ENCODE measurements around the gene ADAM22.
"Not testable (repeated sequence)": the region's sequence is repeated elsewhere in the genome, so short reads cannot be mapped to it uniquely, and the experiment has no call there.

Gene ADAM22

GRCh38 chr7:87899255-87899654, 34.8 kb upstream of the ADAM22 start:
- Histone ChIP-seq H2BK5ac (ENCODE audit: low read depth, low read length, poor library complexity) (no peak overlapping the region), H3K14ac (ENCODE audit: low read length) (no peak overlapping the region), H3K27me3 (ENCODE audit: insufficient read depth, low read length) (no peaks in the 10 kb centered on the region), H3K9me3 (ENCODE audit: insufficient read depth, low read depth, low read length) (no peaks in the 10 kb centered on the region), H2AFZ (ENCODE audit: insufficient read depth, low read length, poor library complexity) (no peak overlapping the region), H2AK5ac (ENCODE audit: low read length) (no peak overlapping the region), H3K79me1 (ENCODE audit: low read length) (no peaks in the 10 kb centered on the region), H3K18ac (ENCODE audit: low read length) (no peak overlapping the region), H3K27ac (ENCODE audit: low read depth, low read length) (no peak overlapping the region), H3K4me2 (ENCODE audit: low read length) (no peak overlapping the region), H2BK120ac (ENCODE audit: insufficient read depth, low read length, poor library complexity) (no peak overlapping the region), H3K23ac (ENCODE audit: low read length) (no peak overlapping the region), H4K8ac (ENCODE audit: low read depth, low read length) (no peak overlapping the region), H3K4ac (ENCODE audit: low read depth, low read length) (no peak overlapping the region), H3K4me1 (ENCODE audit: control insufficient read depth in 1 of 2, insufficient read depth in 2 of 2, low read length in 2 of 2) (no peaks in the 10 kb centered on the region), H3K9ac (ENCODE audit: low read length) (no peak overlapping the region), H4K12ac (ENCODE audit: low read depth, low read length) (no peak overlapping the region), H3K4me3 (ENCODE audit: low read depth, low read length) (no peak overlapping the region), H4K91ac (ENCODE audit: low read depth, low read length) (no peak overlapping the region), H3K79me2 (ENCODE audit: control insufficient read depth, insufficient read depth, low read length, poor library complexity) (no peaks in the 10 kb centered on the region), H2BK12ac (ENCODE audit: low read length) (no peak overlapping the region), H3K36me3 (ENCODE audit: control insufficient read depth in 1 of 2, insufficient read depth in 2 of 2, low read length in 2 of 2) (peaks cover 2 to 5% of the 10 kb centered on the region in 2 experiments)
- no peak for DNase-seq
- no CpG with 5 or more reads among the region's 2 CpGs for WGBS (ENCODE audit: extremely low coverage, insufficient coverage, insufficient read length)

GRCh38 chr7:87907136-87907906, 26.7 kb upstream of the ADAM22 start:
- H3K27ac ChIP-seq (ENCODE audit: low read depth, low read length); H4K8ac ChIP-seq (ENCODE audit: low read depth, low read length); H3K18ac ChIP-seq (ENCODE audit: low read length); H3K9ac ChIP-seq (ENCODE audit: low read length); H4K12ac ChIP-seq (ENCODE audit: low read depth, low read length); H2AFZ ChIP-seq (ENCODE audit: insufficient read depth, low read length, poor library complexity); H3K27me3 ChIP-seq (ENCODE audit: insufficient read depth, low read length); H2BK5ac ChIP-seq (ENCODE audit: low read depth, low read length, poor library complexity); H3K4me3 ChIP-seq (ENCODE audit: low read depth, low read length); H3K4me2 ChIP-seq (ENCODE audit: low read length); H2BK12ac ChIP-seq (ENCODE audit: low read length); H4K91ac ChIP-seq (ENCODE audit: low read depth, low read length); H3K79me1 ChIP-seq (ENCODE audit: low read length); H3K14ac ChIP-seq (ENCODE audit: low read length); H3K79me2 ChIP-seq (ENCODE audit: control insufficient read depth, insufficient read depth, low read length, poor library complexity); H3K36me3 ChIP-seq (ENCODE audit: control insufficient read depth in 1 of 2, insufficient read depth in 2 of 2, low read length in 2 of 2); H3K4ac ChIP-seq (ENCODE audit: low read depth, low read length); H2AK5ac ChIP-seq (ENCODE audit: low read length); H2BK120ac ChIP-seq (ENCODE audit: insufficient read depth, low read length, poor library complexity); H3K4me1 ChIP-seq (ENCODE audit: control insufficient read depth in 1 of 2, insufficient read depth in 2 of 2, low read length in 2 of 2); H3K9me3 ChIP-seq (ENCODE audit: insufficient read depth, low read depth, low read length); H3K23ac ChIP-seq (ENCODE audit: low read length): not testable (repeated sequence)
- WGBS (ENCODE audit: extremely low coverage, insufficient coverage, insufficient read length): no CpG with 5 or more reads among the region's 3 CpGs
- peak; percentile 21 to 75 for DNase-seq

GRCh38 chr7:87908814-87909213, 25.2 kb upstream of the ADAM22 start:
- H3K79me1 ChIP-seq (ENCODE audit: low read length); H3K9me3 ChIP-seq (ENCODE audit: insufficient read depth, low read depth, low read length); H3K9ac ChIP-seq (ENCODE audit: low read length); H3K14ac ChIP-seq (ENCODE audit: low read length); H2BK5ac ChIP-seq (ENCODE audit: low read depth, low read length, poor library complexity); H3K36me3 ChIP-seq (ENCODE audit: control insufficient read depth in 1 of 2, insufficient read depth in 2 of 2, low read length in 2 of 2); H3K4me2 ChIP-seq (ENCODE audit: low read length); H4K8ac ChIP-seq (ENCODE audit: low read depth, low read length); H3K27ac ChIP-seq (ENCODE audit: low read depth, low read length); H3K27me3 ChIP-seq (ENCODE audit: insufficient read depth, low read length); H4K91ac ChIP-seq (ENCODE audit: low read depth, low read length); H3K79me2 ChIP-seq (ENCODE audit: control insufficient read depth, insufficient read depth, low read length, poor library complexity); H3K4me1 ChIP-seq (ENCODE audit: control insufficient read depth in 1 of 2, insufficient read depth in 2 of 2, low read length in 2 of 2); H4K12ac ChIP-seq (ENCODE audit: low read depth, low read length); H3K4ac ChIP-seq (ENCODE audit: low read depth, low read length); H3K18ac ChIP-seq (ENCODE audit: low read length); H2AFZ ChIP-seq (ENCODE audit: insufficient read depth, low read length, poor library complexity); H3K4me3 ChIP-seq (ENCODE audit: low read depth, low read length); H2BK120ac ChIP-seq (ENCODE audit: insufficient read depth, low read length, poor library complexity); DNase-seq; H2AK5ac ChIP-seq (ENCODE audit: low read length); H2BK12ac ChIP-seq (ENCODE audit: low read length); H3K23ac ChIP-seq (ENCODE audit: low read length): not testable (repeated sequence)
- no CpG with 5 or more reads among the region's 4 CpGs for WGBS (ENCODE audit: extremely low coverage, insufficient coverage, insufficient read length)

- Histone ChIP-seq H3K23ac (ENCODE audit: low read length) (no peak overlapping the region), H3K27me3 (ENCODE audit: insufficient read depth, low read length) (no peaks in the 10 kb centered on the region), H3K9me3 (ENCODE audit: insufficient read depth, low read depth, low read length) (no peaks in the 10 kb centered on the region), H4K91ac (ENCODE audit: low read depth, low read length) (no peak overlapping the region), H2BK12ac (ENCODE audit: low read length) (no peak overlapping the region), H2BK120ac (ENCODE audit: insufficient read depth, low read length, poor library complexity) (no peak overlapping the region), H3K36me3 (ENCODE audit: control insufficient read depth in 1 of 2, insufficient read depth in 2 of 2, low read length in 2 of 2) (no peaks in the 10 kb centered on the region), H3K79me2 (ENCODE audit: control insufficient read depth, insufficient read depth, low read length, poor library complexity) (no peaks in the 10 kb centered on the region), H3K18ac (ENCODE audit: low read length) (no peak overlapping the region), H3K4ac (ENCODE audit: low read depth, low read length) (no peak overlapping the region), H2BK5ac (ENCODE audit: low read depth, low read length, poor library complexity) (no peak overlapping the region), H3K4me2 (ENCODE audit: low read length) (no peak overlapping the region), H3K27ac (ENCODE audit: low read depth, low read length) (no peak overlapping the region), H2AK5ac (ENCODE audit: low read length) (no peak overlapping the region), H2AFZ (ENCODE audit: insufficient read depth, low read length, poor library complexity) (no peak overlapping the region), H3K79me1 (ENCODE audit: low read length) (no peaks in the 10 kb centered on the region), H4K8ac (ENCODE audit: low read depth, low read length) (no peak overlapping the region), H4K12ac (ENCODE audit: low read depth, low read length) (no peak overlapping the region), H3K14ac (ENCODE audit: low read length) (no peak overlapping the region), H3K9ac (ENCODE audit: low read length) (no peak overlapping the region), H3K4me3 (ENCODE audit: low read depth, low read length) (no peak overlapping the region), H3K4me1 (ENCODE audit: control insufficient read depth in 1 of 2, insufficient read depth in 2 of 2, low read length in 2 of 2) (no peaks in the 10 kb centered on the region)
- DNase-seq: no peak
- no CpG with 5 or more reads among the region's 4 CpGs for WGBS (ENCODE audit: extremely low coverage, insufficient coverage, insufficient read length)
These were observed 21.9 kb upstream of the ADAM22 start for GRCh38 chr7:87912121-87912520.
